H1 (cell line): ENCODE measurements around the gene SHISA6. TPM values are rescaled to one million over a fixed set of nuclear protein-coding genes. Genes with fewer than 3 reads are reported as not detected.

ENCODE experiments used
- CTCF ChIA-PET: fragments of 300-600 bp; sonication (Branson Sonifier 250); formaldehyde crosslinking; loops from one replicate; lab custom pipeline; 2021; ENCODE audit not compliant: partially characterized antibody; lab: Charles Lee
- POLR2A ChIA-PET: fragments of 300-600 bp; sonication (Branson Sonifier 250); formaldehyde crosslinking; loops from one replicate; lab custom pipeline; 2021; ENCODE audit warnings: inconsistent platforms; ENCODE audit not compliant: partially characterized antibody; lab: Charles Lee
- DNase-seq, 2 experiments: peaks; one replicate each; pipeline versions ENCODE4 v3.0.0 to v3.0.0-alpha.2; 2010 to 2022; ENCODE audit warnings: low spot score in 2 of 2, low read depth in 1 of 2, mixed read lengths in 1 of 2
- FAIRE-seq: peaks from 2 replicates; lab custom pipeline; 2011; peaks lifted over from hg19 to GRCh38; lab: Jason Lieb, UNC
- H2AFZ ChIP-seq: 2 replicates; pipeline ENCODE4 v1.8.1; 2012; ENCODE audit warnings: low read length, inconsistent platforms
- H2AK5ac ChIP-seq: 2 replicates; pipeline ENCODE4 v1.6.1; 2013; ENCODE audit warnings: low read depth, low read length
- H2BK120ac ChIP-seq: replicated peaks from 2 replicates; pipeline ENCODE3; 2013; ENCODE audit warnings: low read depth, low read length, inconsistent platforms
- H2BK12ac ChIP-seq: 2 replicates; pipeline ENCODE4 v1.6.1; 2013; ENCODE audit warnings: low read depth, low read length
- H2BK15ac ChIP-seq: 2 replicates; pipeline ENCODE4 v1.6.1; 2013; ENCODE audit warnings: low read length
- H2BK20ac ChIP-seq: 2 replicates; pipeline ENCODE4 v1.6.1; 2013; ENCODE audit warnings: low read length
- H2BK5ac ChIP-seq: 2 replicates; pipeline ENCODE4 v1.6.1; 2013; ENCODE audit warnings: low read depth, low read length
- H3K14ac ChIP-seq: 2 replicates; pipeline ENCODE4 v1.6.1; 2013; ENCODE audit warnings: inconsistent platforms; ENCODE audit not compliant: insufficient read length
- H3K18ac ChIP-seq: 2 replicates; pipeline ENCODE4 v1.6.1; 2013; ENCODE audit warnings: low read length; ENCODE audit errors: extremely low read depth
- H3K23ac ChIP-seq: 2 replicates; pipeline ENCODE4 v1.6.1; 2013; ENCODE audit warnings: inconsistent platforms; ENCODE audit not compliant: insufficient read length
- H3K23me2 ChIP-seq: 2 replicates; pipeline ENCODE4 v1.6.1; 2013; ENCODE audit warnings: low read depth, low read length
- H3K27ac ChIP-seq: 2 replicates; pipeline ENCODE4 v1.6.1; 2011; ENCODE audit warnings: low read depth, low read length, inconsistent platforms
- H3K27me3 ChIP-seq, 4 experiments: replicated peaks in 1 of 4; 1 replicate in 1 of 4; 2 replicates in 3 of 4; pipeline versions ENCODE4 v1.6.1 to v1.8.1; 2011 to 2013; ENCODE audit warnings: low read length in 3 of 4, mild to moderate bottlenecking in 3 of 4, inconsistent platforms in 2 of 4, mixed read lengths in 2 of 4, moderate library complexity in 1 of 4; ENCODE audit not compliant: control insufficient read depth in 3 of 4, insufficient read depth in 3 of 4; ENCODE audit errors: extremely low read depth in 1 of 4
- H3K36me3 ChIP-seq, 4 experiments: 2 replicates each; pipeline versions ENCODE4 v1.6.1 to v1.8.1; 2011 to 2013; ENCODE audit warnings: mild to moderate bottlenecking in 4 of 4, low read length in 3 of 4, moderate library complexity in 2 of 4, control low read depth in 1 of 4, inconsistent platforms in 1 of 4; ENCODE audit not compliant: insufficient read depth in 4 of 4, control insufficient read depth in 2 of 4
- H3K4ac ChIP-seq: replicated peaks from 2 replicates; pipeline ENCODE3; 2013; ENCODE audit warnings: low read length, low read depth, mixed read lengths, inconsistent platforms; ENCODE audit not compliant: insufficient read length
- H3K4me1 ChIP-seq, 4 experiments: replicated peaks in 1 of 4; 1 replicate in 1 of 4; 2 replicates in 3 of 4; pipeline versions ENCODE4 v1.6.1 to v1.8.1; 2011 to 2013; ENCODE audit warnings: low read length in 3 of 4, inconsistent platforms in 2 of 4, mixed read lengths in 1 of 4; ENCODE audit not compliant: insufficient read depth in 4 of 4, control insufficient read depth in 3 of 4
- H3K4me2 ChIP-seq, 2 experiments: 2 replicates each; pipeline versions ENCODE4 v1.6.1 to v1.8.1; 2011 to 2013; ENCODE audit warnings: low read depth in 2 of 2, low read length in 2 of 2, control low read depth in 1 of 2, inconsistent platforms in 1 of 2, mild to moderate bottlenecking in 1 of 2; ENCODE audit not compliant: insufficient read depth in 1 of 2
- H3K4me3 ChIP-seq, 4 experiments: fragments of 200-600, 300-600 bp in 1 of 4; sonication (generic), shearing (Covaris generic), sonication (Bioruptor Twin) in 1 of 4; 2 replicates each; pipeline versions ENCODE4 v1.5.1 to v1.8.1; 2011 to 2016; ENCODE audit warnings: low read length in 4 of 4, low read depth in 3 of 4, control low read depth in 2 of 4, inconsistent platforms in 2 of 4, mild to moderate bottlenecking in 2 of 4, mixed read lengths in 1 of 4, moderate library complexity in 1 of 4; ENCODE audit not compliant: insufficient read depth in 2 of 4; ENCODE audit errors: extremely low read depth in 1 of 4
- H3K56ac ChIP-seq: replicated peaks from 2 replicates; pipeline ENCODE3; 2013; ENCODE audit warnings: low read depth, mild to moderate bottlenecking, mixed read lengths, low read length, inconsistent platforms; ENCODE audit not compliant: insufficient read length
- H3K79me1 ChIP-seq: 2 replicates; pipeline ENCODE4 v1.6.1; 2013; ENCODE audit warnings: low read depth, low read length, control low read depth
- H3K79me2 ChIP-seq, 2 experiments: 2 replicates each; pipeline versions ENCODE4 v1.6.1 to v1.8.1; 2012 to 2013; ENCODE audit warnings: low read length in 2 of 2, mild to moderate bottlenecking in 2 of 2, inconsistent platforms in 1 of 2; ENCODE audit not compliant: insufficient read depth in 2 of 2, control insufficient read depth in 1 of 2
- H3K9ac ChIP-seq, 4 experiments: replicated peaks in 1 of 4; 1 replicate in 1 of 4; 2 replicates in 3 of 4; pipeline versions ENCODE4 v1.6.1 to v1.8.1; 2011 to 2013; ENCODE audit warnings: low read depth in 3 of 4, low read length in 3 of 4, control low read depth in 2 of 4, mild to moderate bottlenecking in 2 of 4, moderate library complexity in 2 of 4, inconsistent platforms in 1 of 4; ENCODE audit errors: extremely low read depth in 1 of 4
- H3K9me3 ChIP-seq, 2 experiments: 2 replicates each; pipeline versions ENCODE4 v1.6.1 to v1.8.1; 2012 to 2013; ENCODE audit warnings: mild to moderate bottlenecking in 2 of 2, moderate library complexity in 2 of 2, control low read depth in 1 of 2, inconsistent platforms in 1 of 2, low read depth in 1 of 2, low read length in 1 of 2, mixed read lengths in 1 of 2; ENCODE audit not compliant: insufficient read depth in 2 of 2
- H4K20me1 ChIP-seq, 2 experiments: replicated peaks in 1 of 2; 2 replicates each; pipeline versions ENCODE3 to v1.8.1; 2011 to 2013; ENCODE audit warnings: inconsistent platforms in 2 of 2, low read length in 2 of 2, mild to moderate bottlenecking in 1 of 2; ENCODE audit not compliant: insufficient read depth in 2 of 2, control insufficient read depth in 1 of 2
- H4K5ac ChIP-seq: 2 replicates; pipeline ENCODE4 v1.6.1; 2013; ENCODE audit warnings: low read length, low read depth, mixed read lengths, inconsistent platforms; ENCODE audit not compliant: insufficient read length
- H4K8ac ChIP-seq: 2 replicates; pipeline ENCODE4 v1.8.0; 2013; ENCODE audit warnings: mild to moderate bottlenecking, moderate library complexity, low read length, inconsistent platforms; ENCODE audit not compliant: insufficient read depth; ENCODE audit errors: extremely low read depth
- H4K91ac ChIP-seq: replicated peaks from 2 replicates; pipeline ENCODE3; 2013; ENCODE audit warnings: low read length, mixed read lengths, inconsistent platforms; ENCODE audit not compliant: insufficient read length
- ATF3 ChIP-seq: IDR thresholded peaks from 2 replicates; pipeline ENCODE4 v1.6.1; 2011; ENCODE audit warnings: low read depth, mild to moderate bottlenecking, low read length; ENCODE audit not compliant: insufficient read depth
- BRCA1 ChIP-seq: IDR thresholded peaks from 2 replicates; pipeline ENCODE4 v1.6.1; 2012; ENCODE audit warnings: low read depth, low read length, improper control_type of control experiment
- CBX5 ChIP-seq: fragments of 300-800, 300-1000 bp; sonication (generic); IDR thresholded peaks from 2 replicates; pipeline ENCODE4 v1.7.1; 2016; ENCODE audit warnings: antibody characterized with exemption, low read length, low read depth
- CTCF ChIP-seq, 3 experiments: IDR thresholded peaks; 1 replicate in 2 of 3; 2 replicates in 1 of 3; pipeline versions ENCODE4 v1.5.1 to v1.6.1; 2011; ENCODE audit warnings: low read length in 3 of 3, mild to moderate bottlenecking in 3 of 3, inconsistent platforms in 2 of 3, low read depth in 1 of 3, moderate library complexity in 1 of 3; ENCODE audit not compliant: insufficient read depth in 1 of 3; ENCODE audit errors: control extremely low read depth in 1 of 3
- EP300 ChIP-seq, 2 experiments: IDR thresholded peaks; 1 replicate in 1 of 2; 2 replicates in 1 of 2; pipeline ENCODE4 v1.6.1; 2011 to 2012; ENCODE audit warnings: low read depth in 2 of 2, low read length in 2 of 2, mild to moderate bottlenecking in 2 of 2, borderline replicate concordance in 1 of 2, inconsistent platforms in 1 of 2, moderate library complexity in 1 of 2
- GABPA ChIP-seq: IDR thresholded peaks from 2 replicates; pipeline ENCODE4 v1.6.1; 2011; ENCODE audit warnings: mild to moderate bottlenecking, low read length, moderate library complexity, borderline replicate concordance; ENCODE audit not compliant: insufficient read depth
- KDM5A ChIP-seq: fragments of 200-600 bp; IDR thresholded peaks from 2 replicates; pipeline ENCODE4 v1.7.1; 2012; ENCODE audit warnings: mild to moderate bottlenecking, low read length, inconsistent platforms, mixed read lengths
- POLR2A ChIP-seq, 2 experiments: IDR thresholded peaks; 1 replicate in 1 of 2; 2 replicates in 1 of 2; pipeline ENCODE4 v1.6.1; 2011; ENCODE audit warnings: low read depth in 2 of 2, low read length in 2 of 2, mild to moderate bottlenecking in 2 of 2; ENCODE audit errors: control extremely low read depth in 1 of 2
- RAD21 ChIP-seq, 2 experiments: IDR thresholded peaks in 1 of 2; conservative IDR thresholded peaks in 1 of 2; 2 replicates each; pipeline ENCODE4 v1.6.1; 2011; ENCODE audit warnings: low read depth in 2 of 2, low read length in 2 of 2, improper control_type of control experiment in 1 of 2, inconsistent platforms in 1 of 2, mild to moderate bottlenecking in 1 of 2, moderate library complexity in 1 of 2
- SRF ChIP-seq: IDR thresholded peaks from 2 replicates; pipeline ENCODE4 v1.6.1; 2011; ENCODE audit warnings: mild to moderate bottlenecking, low read depth, low read length, moderate library complexity
- TAF1 ChIP-seq: IDR thresholded peaks from 2 replicates; pipeline ENCODE4 v1.6.1; 2011; ENCODE audit warnings: mild to moderate bottlenecking, low read depth, low read length
- WGBS, 2 experiments: shearing (Covaris generic) in 1 of 2; methylation state at CpG; one replicate each; pipeline versions ENCODE4 v1.1.6 to v1.1.7; 2013 to 2015; ENCODE audit warnings: low lambda C conversion rate in 2 of 2, mixed read lengths in 2 of 2, inconsistent platforms in 1 of 2, low coverage in 1 of 2, missing lambda C conversion rate in 1 of 2; ENCODE audit not compliant: insufficient replicate concordance in 2 of 2, insufficient coverage in 1 of 2, insufficient read length in 1 of 2; ENCODE audit errors: extremely low coverage in 1 of 2, missing lambda C conversion rate in 1 of 2; 5-methylcytosine and 5-hydroxymethylcytosine counted together
- polyA plus RNA-seq, 7 experiments: library from polyadenylated mRNA; depleted of rRNA in 3 of 7; stranded (reverse) in 5 of 7; unstranded in 2 of 7; fragments of >200 nt in 5 of 7; fragments of 200-250 nt in 2 of 7; gene quantifications; 1 replicate in 5 of 7; 2 replicates in 1 of 7; 4 replicates in 1 of 7; pipeline versions ENCODE4 v1.2.1 to v1.2.3, GENCODE V29; 2011 to 2013; ENCODE audit warnings: missing spikeins in 2 of 7, mixed read lengths in 2 of 7
- total RNA-seq: library from RNA; stranded (reverse); fragmentation: NEBNext Ultra II Directional; extraction: Animal tissue kit (Norgen Biotek cat#: 25700); gene quantifications from 2 replicates; pipeline ENCODE4 v1.2.1, GENCODE V29; 2021

The SHISA6 gene
- total and polyA plus RNA-seq, 2 of the 8 experiments (the other 6 are each of a cell fraction or from before 2014, with no cell fraction given): 2.9 to 4.8 TPM

GRCh38 chr17:11349106-11349505 lies 108.1 kb downstream of the SHISA6 start:
- Histone ChIP-seq H3K18ac (no peak overlapping the region), H3K14ac (no peak overlapping the region), H3K4me2 (no peak overlapping the region), H3K27me3 (no peaks in the 10 kb centered on the region), H3K23me2 (no peaks in the 10 kb centered on the region), H2BK20ac (no peak overlapping the region), H3K36me3 (no peaks in the 10 kb centered on the region), H4K8ac (no peak overlapping the region), H3K9ac (no peak overlapping the region), H4K91ac (no peak overlapping the region), H2BK12ac (no peak overlapping the region), H3K56ac (no peak overlapping the region), H4K5ac (no peak overlapping the region), H3K79me1 (no peaks in the 10 kb centered on the region), H3K23ac (no peak overlapping the region), H3K4me1 (no peaks in the 10 kb centered on the region), H4K20me1 (no peaks in the 10 kb centered on the region), H2BK15ac (no peak overlapping the region), H2BK5ac (no peak overlapping the region), H3K4ac (no peak overlapping the region), H2AK5ac (no peak overlapping the region), H3K27ac (no peak overlapping the region), H3K79me2 (no peaks in the 10 kb centered on the region), H3K4me3 (no peak overlapping the region), H3K9me3 (no peaks in the 10 kb centered on the region), H2BK120ac (no peak overlapping the region), H2AFZ (no peak overlapping the region)
- POLR2A ChIA-PET: no interaction called here
- FAIRE-seq (no peak), DNase-seq (no peak)
- WGBS, 2 experiments: 79% methylated on average over 3 of the region's 3 CpGs; no CpG with 5 or more reads in 1 of the 2 experiments
- CTCF ChIA-PET: interaction anchor here (0.6 to 1.8 kb wide), 3 partner anchors 53 to 790 kb away, joined by 3 to 4 read pairs (median 3); no protein-coding TSS in a partner anchor
- no peak for TF ChIP-seq TAF1
- TF ChIP-seq EP300 (IDR thresholded peaks at IDR 0.05; ENCODE audit: borderline replicate concordance in 1 of 2, low read depth in 2 of 2, low read length in 2 of 2): no peak
- TF ChIP-seq RAD21 (IDR thresholded peaks at IDR 0.05 in 1 of 2, conservative IDR thresholded peaks at IDR 0.05 in 1 of 2; ENCODE audit: low read depth in 2 of 2, low read length in 2 of 2): no peak
- TF ChIP-seq ATF3: no peak
- TF ChIP-seq POLR2A (IDR thresholded peaks at IDR 0.05; ENCODE audit: control extremely low read depth in 1 of 2, low read depth in 2 of 2, low read length in 2 of 2): no peak
- TF ChIP-seq GABPA: no peak
- TF ChIP-seq CTCF (IDR thresholded peaks at IDR 0.05; ENCODE audit: control extremely low read depth in 1 of 3, insufficient read depth in 1 of 3, low read depth in 1 of 3, low read length in 3 of 3): no peak
- TF ChIP-seq CBX5: no peak
- no peak for TF ChIP-seq KDM5A
- no peak for TF ChIP-seq BRCA1
- no peak for TF ChIP-seq SRF
